ENCODE data around the gene CHST9. TPM values are rescaled to one million over a fixed set of nuclear protein-coding genes. Genes with fewer than 3 reads are reported as not detected.

The CHST9 gene
- total and polyA plus RNA-seq, 12 donors: 0.03 to 2.2 (median 0.13) TPM; not detected in 2

DNA sequence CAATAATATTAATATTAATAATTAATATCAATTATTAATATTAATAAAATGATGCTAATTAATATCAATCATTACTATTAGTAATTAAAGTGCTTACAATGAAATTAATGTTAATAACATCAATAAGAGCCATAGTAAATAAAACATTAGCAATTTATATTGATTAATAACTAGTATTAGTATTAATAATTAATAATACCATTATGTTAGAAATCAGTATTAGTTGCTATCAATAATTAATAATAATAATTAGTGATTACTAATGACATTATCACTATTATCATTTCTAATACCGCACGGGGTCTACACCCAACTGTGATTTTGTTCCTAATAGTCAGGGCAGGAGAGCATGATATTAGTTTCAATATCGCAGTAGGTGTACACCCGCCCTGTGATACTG is 296.8 kb downstream of the CHST9 start:
- Histone ChIP-seq H3K9me3 (replicated peaks in 1 of 3) (no peaks in the 10 kb centered on the region), H3K27me3 (no peaks in the 10 kb centered on the region), H3K36me3 (replicated peaks in 1 of 2) (no peaks in the 10 kb centered on the region), H3K27ac (no peak overlapping the region), H3K4me3 (no peak overlapping the region), H3K4me1 (replicated peaks in 1 of 2) (no peaks in the 10 kb centered on the region)
- intact Hi-C loops (cut with DNase I): no loop called here
- TF ChIP-seq, protein P1, sequence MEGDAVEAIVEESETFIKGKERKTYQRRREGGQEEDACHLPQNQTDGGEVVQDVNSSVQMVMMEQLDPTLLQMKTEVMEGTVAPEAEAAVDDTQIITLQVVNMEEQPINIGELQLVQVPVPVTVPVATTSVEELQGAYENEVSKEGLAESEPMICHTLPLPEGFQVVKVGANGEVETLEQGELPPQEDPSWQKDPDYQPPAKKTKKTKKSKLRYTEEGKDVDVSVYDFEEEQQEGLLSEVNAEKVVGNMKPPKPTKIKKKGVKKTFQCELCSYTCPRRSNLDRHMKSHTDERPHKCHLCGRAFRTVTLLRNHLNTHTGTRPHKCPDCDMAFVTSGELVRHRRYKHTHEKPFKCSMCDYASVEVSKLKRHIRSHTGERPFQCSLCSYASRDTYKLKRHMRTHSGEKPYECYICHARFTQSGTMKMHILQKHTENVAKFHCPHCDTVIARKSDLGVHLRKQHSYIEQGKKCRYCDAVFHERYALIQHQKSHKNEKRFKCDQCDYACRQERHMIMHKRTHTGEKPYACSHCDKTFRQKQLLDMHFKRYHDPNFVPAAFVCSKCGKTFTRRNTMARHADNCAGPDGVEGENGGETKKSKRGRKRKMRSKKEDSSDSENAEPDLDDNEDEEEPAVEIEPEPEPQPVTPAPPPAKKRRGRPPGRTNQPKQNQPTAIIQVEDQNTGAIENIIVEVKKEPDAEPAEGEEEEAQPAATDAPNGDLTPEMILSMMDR (IDR thresholded peaks at IDR 0.05): no peak
- 89 to 94% (median 94%) methylated on average over 4 of the region's 4 CpGs for WGBS, 4 donors
- no peak for DNase-seq

DNA sequence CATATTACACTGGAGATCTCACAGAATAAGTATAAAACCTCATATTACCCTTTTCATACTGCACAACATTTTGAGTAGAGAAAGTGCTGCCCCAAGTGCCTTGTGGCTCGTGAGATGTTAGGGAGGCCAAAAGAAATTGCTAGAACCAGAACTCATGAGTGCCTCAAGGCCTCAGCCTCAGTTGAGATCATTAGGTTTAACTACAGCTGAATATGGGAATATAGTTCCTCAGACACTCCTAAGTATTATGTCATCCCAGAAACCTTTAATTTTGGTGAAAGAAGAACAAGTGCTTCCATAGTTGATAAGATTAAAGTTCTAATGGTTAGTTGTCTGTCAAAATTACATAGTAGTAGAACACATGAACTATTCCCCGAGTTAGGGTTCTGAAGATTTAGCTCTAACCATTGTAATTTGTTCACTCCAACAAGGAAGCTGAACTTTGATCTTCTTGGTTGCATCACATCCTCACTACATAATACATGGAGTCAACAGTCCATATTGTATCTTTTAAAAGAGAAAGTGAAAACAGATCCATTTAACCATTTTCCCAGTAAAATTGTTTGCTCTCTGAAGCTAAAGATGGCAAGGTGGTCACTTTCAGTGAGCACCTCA is 310.0 kb downstream of the CHST9 start:
- no peak for TF ChIP-seq POLR2A (IDR thresholded peaks at IDR 0.05)
- TF ChIP-seq, protein P1 (IDR thresholded peaks at IDR 0.05): no peak
- intact Hi-C loops (cut with DNase I): no loop called here
- WGBS, 4 donors: 57 to 86% (median 71%) methylated on average over 2 of the region's 2 CpGs
- no peak for DNase-seq
- Histone ChIP-seq H3K27me3 (no peaks in the 10 kb centered on the region), H3K27ac (no peak overlapping the region), H3K4me3 (no peak overlapping the region), H3K9me3 (replicated peaks in 1 of 3) (no peaks in the 10 kb centered on the region), H3K4me1 (replicated peaks in 1 of 2) (no peaks in the 10 kb centered on the region), H3K36me3 (replicated peaks in 1 of 2) (no peaks in the 10 kb centered on the region)

DNA sequence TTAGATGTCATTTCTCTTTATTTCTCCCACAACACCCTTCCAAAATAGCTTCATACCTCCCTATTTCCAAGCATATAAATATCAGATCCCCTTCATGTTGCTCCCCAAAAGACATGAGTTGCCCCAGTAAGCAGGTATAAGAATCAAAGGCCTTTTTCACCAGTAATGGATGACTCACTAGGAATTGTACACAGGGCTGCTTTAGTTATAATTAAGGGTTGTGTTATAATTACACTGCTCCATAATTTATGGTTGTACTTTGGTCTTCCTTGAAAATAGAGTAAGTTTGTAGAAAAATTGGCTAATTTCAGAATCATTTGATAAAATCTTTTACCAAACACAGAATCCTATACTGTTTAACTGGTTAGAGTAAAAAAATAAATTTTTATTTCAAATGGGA is 310.8 kb downstream of the CHST9 start:
- H3K4me3 ChIP-seq: no peak overlapping the region
- intact Hi-C loops (cut with DNase I): no loop called here
- no peaks in the 10 kb centered on the region for H3K4me1 ChIP-seq (replicated peaks in 1 of 2)
- no peak for DNase-seq
- no peak overlapping the region for H3K27ac ChIP-seq
- no peak for TF ChIP-seq POLR2A (IDR thresholded peaks at IDR 0.05)
- TF ChIP-seq, protein P1 (IDR thresholded peaks at IDR 0.05): no peak
- H3K27me3 ChIP-seq: no peaks in the 10 kb centered on the region
- no peaks in the 10 kb centered on the region for H3K36me3 ChIP-seq (replicated peaks in 1 of 2)
- H3K9me3 ChIP-seq (replicated peaks in 1 of 3): no peaks in the 10 kb centered on the region

DNA sequence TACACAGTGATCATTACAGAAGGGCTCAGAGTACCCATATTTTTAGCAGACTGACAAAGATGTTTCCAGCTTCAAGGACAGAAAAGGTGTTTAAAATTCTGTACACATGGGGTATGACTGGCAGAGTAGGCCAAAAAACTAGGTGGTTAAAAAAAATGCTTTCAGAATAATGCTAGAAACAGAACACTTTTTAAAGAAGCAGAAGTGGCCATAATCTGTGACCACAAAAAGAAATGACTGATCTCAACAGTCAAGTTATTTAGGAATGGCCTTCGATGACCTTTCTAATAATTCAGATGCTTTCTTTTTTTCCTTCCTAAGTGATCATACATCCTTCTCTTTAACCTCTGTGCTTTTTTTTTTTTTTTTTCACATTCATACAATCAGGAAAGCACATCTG is 315.5 kb downstream of the CHST9 start:
- no peak for TF ChIP-seq POLR2A (IDR thresholded peaks at IDR 0.05)
- TF ChIP-seq, protein P1 (IDR thresholded peaks at IDR 0.05): no peak
- Histone ChIP-seq H3K9me3 (replicated peaks in 1 of 3) (no peaks in the 10 kb centered on the region), H3K4me3 (no peak overlapping the region), H3K27ac (no peak overlapping the region), H3K27me3 (no peaks in the 10 kb centered on the region), H3K4me1 (replicated peaks in 1 of 2) (no peaks in the 10 kb centered on the region), H3K36me3 (replicated peaks in 1 of 2) (no peaks in the 10 kb centered on the region)
- 77 to 84% (median 78%) methylated on average over 1 of the region's 1 CpG for WGBS, 4 donors
- no peak for DNase-seq
- intact Hi-C loops (cut with DNase I): no loop called here

All from adrenal gland (tissue), 12 donors.